Activated T-cell treated with anti-CD3 and anti-CD28 coated beads, Interleukin-2, amount 50 U/mL, for 48 hours (primary cell): ENCODE measurements around the gene TNPO3.
A peak's percentile ranks its signal among the peaks of the same experiment; 100 is the strongest.

Experiments
- DNase-seq, 2 experiments: peaks; one replicate each; pipeline ENCODE4 v3.0.0-alpha.2; 2020

The TNPO3 gene

GRCh38 chr7:128937647-128938543 lies 117.0 kb downstream of the TNPO3 start, which contains the start of gene IRF5:
Gene IRF5, plus strand, starts transcription at chr7:128937927. Its CDS starts 4,155 bp downstream, at chr7:128942082.
- peak in 1 of 2 experiments; percentile 56 for DNase-seq

DNA sequence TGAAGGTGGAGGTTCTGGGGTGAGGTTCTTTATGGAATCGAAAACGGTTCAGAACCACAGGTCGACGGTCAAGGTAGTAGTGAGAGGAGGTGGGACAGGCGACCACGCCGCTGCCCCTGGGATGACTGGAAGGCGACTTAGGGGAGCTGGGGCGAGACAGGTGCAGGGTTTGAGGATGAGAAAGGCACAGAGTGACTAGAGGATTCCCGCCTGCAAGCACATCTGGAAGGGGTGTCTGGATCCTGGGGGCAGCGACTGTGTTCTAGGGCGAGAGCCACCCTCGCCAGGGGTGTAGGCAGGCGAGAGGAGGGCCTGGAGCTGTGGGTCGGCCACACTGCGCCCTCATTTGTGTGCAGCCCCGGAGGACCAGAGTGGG lies 117.7 kb downstream of the TNPO3 start:
- no peak for DNase-seq

- DNase-seq = no peak
Observed at GRCh38 chr7:128936798-128937197, 118.1 kb downstream of the TNPO3 start.

DNA sequence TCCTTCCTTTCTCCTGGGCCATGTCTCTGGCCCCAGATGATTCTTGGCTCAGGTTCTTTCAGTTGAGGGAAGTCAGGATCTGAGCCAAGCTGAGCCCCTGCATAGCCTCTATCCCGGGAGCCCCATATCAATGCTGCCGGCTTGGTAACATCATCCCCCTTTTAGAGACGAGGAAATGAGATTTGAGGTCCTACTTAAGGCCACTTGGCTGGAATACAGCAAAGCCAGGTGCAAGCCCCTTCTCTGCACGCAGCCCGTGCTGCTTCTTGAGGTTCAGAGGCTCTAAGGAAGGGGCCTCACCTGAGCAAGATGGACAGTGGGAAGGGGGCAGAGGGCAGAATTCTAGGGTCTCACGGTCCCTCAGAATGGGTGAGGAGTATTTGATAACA lies 119.6 kb downstream of the TNPO3 start:
- no peak for DNase-seq

GRCh38 chr7:128934361-128935341 lies 120.3 kb downstream of the TNPO3 start:
- DNase-seq = no peak

- DNase-seq = peak; percentile 55 to 61
Observed at GRCh38 chr7:128933180-128933891, 121.6 kb downstream of the TNPO3 start.

DNA sequence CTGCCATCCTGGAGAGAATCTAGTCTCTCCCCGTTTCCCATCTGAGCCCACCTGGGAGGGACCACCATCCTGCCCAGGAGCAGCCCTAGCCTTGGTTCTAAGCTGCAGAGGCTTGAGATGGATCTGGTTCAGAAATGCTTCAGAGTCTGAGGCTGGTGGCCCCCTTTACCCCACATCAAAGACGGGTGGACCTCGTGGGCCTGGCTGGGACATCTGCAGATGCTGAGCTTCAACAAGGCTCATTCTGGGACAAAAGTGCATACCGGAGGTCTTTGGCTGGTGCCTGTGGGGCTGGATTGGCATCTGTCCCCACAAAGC lies 122.1 kb downstream of the TNPO3 start:
- DNase-seq = no peak

DNA sequence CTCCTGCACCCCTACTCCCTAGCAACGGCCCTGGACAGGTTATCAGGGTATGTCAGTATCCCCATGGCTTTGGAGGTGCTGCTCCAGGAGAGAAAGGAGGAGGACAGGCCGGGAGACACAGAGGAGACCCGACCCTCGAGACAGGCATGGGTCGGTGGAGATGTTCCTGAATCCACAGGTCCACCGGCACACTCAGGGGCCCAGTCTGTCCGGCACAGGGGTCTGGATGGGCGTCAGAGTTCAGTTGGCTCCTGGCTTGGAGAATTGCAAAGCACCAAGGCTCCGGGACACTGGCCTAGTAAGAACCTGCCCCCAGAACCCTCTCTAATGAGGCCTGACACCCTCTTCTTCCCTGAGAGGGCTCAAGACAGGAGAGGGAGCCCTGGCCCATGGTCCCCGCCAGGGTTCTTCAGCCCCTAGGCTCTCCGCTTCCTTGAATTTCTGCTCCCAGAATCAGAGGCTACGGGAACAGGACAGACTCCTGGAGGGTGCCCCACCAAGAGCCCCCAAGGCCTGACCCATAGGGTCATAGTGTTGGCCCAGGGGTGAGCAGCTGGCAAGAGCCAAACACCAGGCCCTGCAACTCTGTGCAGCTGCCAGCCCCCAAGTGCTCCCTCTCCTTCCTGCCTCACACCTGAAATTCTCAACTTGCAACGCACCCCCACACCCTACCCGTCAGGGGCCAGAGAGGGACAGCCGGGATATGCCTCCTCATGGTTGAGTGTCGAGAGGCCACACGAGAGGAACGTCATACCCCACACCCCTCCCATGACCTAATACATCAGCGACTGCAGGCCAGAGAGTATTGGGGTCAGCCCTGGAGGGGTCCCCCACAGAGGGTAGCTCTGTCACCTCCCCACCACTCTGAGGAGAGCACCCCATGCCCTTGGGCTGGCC lies 122.7 kb downstream of the TNPO3 start:
- DNase-seq = no peak

DNA sequence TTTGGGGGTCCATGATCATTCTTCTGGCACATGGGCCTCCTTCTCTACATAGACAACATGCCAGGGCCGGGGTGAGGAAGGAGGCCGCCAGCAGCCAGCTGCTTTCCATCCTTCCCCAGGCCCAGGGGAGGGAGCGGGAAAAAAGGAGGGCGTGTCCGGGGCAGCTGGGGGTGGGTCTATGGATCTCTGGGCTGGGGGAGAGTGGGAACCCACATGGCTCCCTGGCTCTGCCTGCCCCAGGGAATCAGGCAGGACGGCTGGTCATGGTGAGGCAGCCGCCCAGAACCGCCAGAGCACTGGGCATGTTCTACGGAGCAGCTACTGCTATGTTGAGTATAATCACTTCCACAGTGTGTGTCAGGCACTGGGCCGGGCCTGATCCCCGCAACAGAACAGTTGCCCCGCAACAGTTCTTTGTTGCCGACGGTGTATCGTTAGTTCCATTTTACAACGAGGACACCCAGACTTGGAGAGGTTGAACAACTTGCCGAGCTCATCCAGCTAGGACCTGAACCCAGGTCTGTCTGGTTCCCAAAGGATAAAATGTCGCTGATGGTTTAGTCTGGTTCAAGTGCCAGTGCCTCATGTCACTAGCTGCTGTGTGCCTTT lies 123.6 kb downstream of the TNPO3 start:
- no peak for DNase-seq

GRCh38 chr7:128928882-128929788 lies 125.8 kb downstream of the TNPO3 start:
- no peak for DNase-seq

- DNase-seq = no peak
Observed at GRCh38 chr7:128928159-128928813, 126.6 kb downstream of the TNPO3 start.

GRCh38 chr7:128924707-128925588 lies 130.0 kb downstream of the TNPO3 start:
- DNase-seq = no peak

DNA sequence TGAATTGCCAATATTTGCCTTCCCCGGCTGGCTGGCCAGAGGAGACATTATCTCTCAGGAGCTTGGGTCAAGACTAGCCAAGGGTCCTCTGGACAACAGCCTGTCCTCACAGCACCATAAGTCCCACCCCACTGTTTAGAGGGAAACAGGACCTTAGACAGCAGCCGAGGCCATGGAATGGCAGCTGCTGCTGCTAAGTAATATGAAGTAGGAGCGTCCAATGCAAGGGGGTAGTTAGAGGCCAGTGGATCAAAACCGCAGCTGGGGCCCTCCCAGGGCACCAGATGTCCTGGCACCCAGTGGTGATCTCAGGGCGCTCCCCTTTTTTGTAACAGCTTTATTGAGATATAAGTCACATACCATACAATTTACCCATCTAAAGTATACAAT lies 131.5 kb downstream of the TNPO3 start:
- no peak for DNase-seq

DNA sequence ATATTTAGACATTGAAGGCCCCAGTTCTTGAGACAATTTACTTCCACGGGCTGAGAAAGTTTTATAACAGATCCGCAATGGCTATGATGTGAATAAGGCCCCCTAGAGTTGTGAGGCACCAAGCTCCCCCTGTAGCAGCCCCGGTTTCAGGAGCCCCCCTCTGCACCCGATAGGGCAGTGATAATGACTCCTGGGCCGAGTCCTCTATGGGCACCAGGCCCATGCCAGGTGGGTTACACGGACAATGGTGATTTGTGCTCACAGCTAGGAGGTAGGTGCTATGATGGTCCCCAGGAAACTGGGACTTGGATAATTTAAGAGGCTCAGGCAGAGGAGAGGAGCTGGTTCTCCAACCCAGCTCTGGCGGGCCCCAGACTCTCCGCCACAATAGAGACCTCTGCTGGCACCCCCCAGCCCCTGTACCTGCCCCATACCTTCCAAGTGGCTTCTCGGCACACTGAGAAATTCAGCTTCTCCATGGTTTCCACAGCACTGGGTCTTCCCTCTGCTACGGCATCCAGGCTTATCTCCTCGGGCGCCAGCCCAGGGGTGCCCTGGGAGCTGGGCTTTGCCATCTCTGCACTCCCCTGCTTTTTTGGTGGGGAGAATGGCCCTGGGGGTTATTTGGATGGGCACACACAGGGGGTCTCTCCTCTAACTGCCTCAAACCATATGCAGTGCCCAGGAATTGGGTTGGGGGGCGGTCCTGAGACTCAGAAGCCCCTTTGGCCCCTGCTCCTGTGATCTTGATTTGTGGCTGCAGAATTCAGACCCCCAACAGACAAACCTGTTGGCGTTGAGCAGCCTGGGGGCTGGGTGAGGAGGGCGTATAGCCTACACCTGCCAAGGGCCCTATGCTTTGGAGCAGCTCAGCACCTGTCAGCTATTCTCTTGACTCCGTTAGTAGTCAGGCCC lies 132.2 kb downstream of the TNPO3 start:
- DNase-seq = peak in 1 of 2 experiments; percentile 7

- peak in 1 of 2 experiments; percentile 4 for DNase-seq
Observed at GRCh38 chr7:128921866-128922440, 133.0 kb downstream of the TNPO3 start.

DNA sequence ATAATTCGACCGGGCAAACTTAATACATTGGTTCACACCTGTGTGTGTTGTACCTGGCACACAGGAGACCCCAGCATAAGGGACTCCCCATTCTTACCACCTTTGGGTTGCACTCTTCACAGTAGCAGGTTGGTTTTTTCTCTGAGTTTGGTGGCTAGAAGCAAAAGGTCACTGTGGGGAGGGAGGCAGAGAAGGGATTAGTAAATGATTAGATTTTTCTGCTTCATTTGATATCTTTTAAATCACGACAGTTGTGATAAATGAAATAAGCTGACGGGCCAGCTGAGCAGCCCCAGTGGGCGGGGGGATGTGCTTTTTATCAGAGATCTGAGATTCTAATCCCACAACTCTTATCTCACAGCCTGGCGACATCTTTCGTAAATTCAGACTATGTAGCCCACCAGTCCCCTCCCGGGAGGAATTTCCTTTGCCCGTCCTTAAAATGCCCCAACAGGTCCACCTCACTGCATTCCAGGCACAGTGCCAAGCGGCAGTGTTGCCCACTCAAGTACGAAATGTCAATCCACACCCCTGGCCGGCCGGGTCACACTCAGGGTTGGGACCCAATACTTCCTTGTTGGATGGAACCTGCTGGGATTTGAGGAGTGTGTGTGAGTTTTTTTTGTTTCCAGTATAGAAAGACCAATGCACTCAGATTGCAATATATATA lies 133.9 kb downstream of the TNPO3 start:
- DNase-seq = peak in 1 of 2 experiments; percentile 4
